NCI-H748 treated with DMSO at 0.1 percent for 48 hours (cell line): ENCODE measurements around the gene ADRM1.

Experiments
- DNase-seq: peaks from one replicate; lab custom pipeline; 2025; lab: John Stamatoyannopoulos, UW

ADRM1 gene

GRCh38 chr20:62281161-62281933 is 21.4 kb upstream of the ADRM1 start:
- no peak for DNase-seq

- DNase-seq: no peak
Observed at GRCh38 chr20:62282103-62282502, 20.7 kb upstream of the ADRM1 start.

GRCh38 chr20:62282877-62283503 is 19.8 kb upstream of the ADRM1 start:
- no peak for DNase-seq

- no peak for DNase-seq
Observed at GRCh38 chr20:62284448-62284847, 18.3 kb upstream of the ADRM1 start.

GRCh38 chr20:62285151-62285550 is 17.6 kb upstream of the ADRM1 start:
- DNase-seq: no peak

- DNase-seq: no peak
Observed at GRCh38 chr20:62285722-62286121, 17.1 kb upstream of the ADRM1 start.

GRCh38 chr20:62286493-62287064 is 16.2 kb upstream of the ADRM1 start:
- DNase-seq: no peak

- no peak for DNase-seq
Observed at GRCh38 chr20:62287129-62287528, 15.7 kb upstream of the ADRM1 start.

- DNase-seq: no peak
Observed at GRCh38 chr20:62287759-62288534, 14.8 kb upstream of the ADRM1 start.

GRCh38 chr20:62288535-62289105 is 14.2 kb upstream of the ADRM1 start:
- DNase-seq: no peak

GRCh38 chr20:62289131-62289530 is 13.7 kb upstream of the ADRM1 start:
- no peak for DNase-seq

GRCh38 chr20:62289898-62290297 is 12.9 kb upstream of the ADRM1 start:
- no peak for DNase-seq

GRCh38 chr20:62291251-62292066 is 11.3 kb upstream of the ADRM1 start:
- DNase-seq: no peak

- DNase-seq: no peak
Observed at GRCh38 chr20:62292108-62292507, 10.7 kb upstream of the ADRM1 start.

- no peak for DNase-seq
Observed at GRCh38 chr20:62293111-62293784, 9.5 kb upstream of the ADRM1 start.

- no peak for DNase-seq
Observed at GRCh38 chr20:62293946-62294345, 8.9 kb upstream of the ADRM1 start.

GRCh38 chr20:62294516-62294915 is 8.3 kb upstream of the ADRM1 start:
- DNase-seq: no peak

- no peak for DNase-seq
Observed at GRCh38 chr20:62296724-62297448, 5.9 kb upstream of the ADRM1 start.

GRCh38 chr20:62297449-62298227 is 5.2 kb upstream of the ADRM1 start:
- no peak for DNase-seq
